SU-DHL-6 (cell line): ENCODE data around the gene PSME3IP1.
"Not testable (repeated sequence)": the region's sequence is repeated elsewhere in the genome, so short reads cannot be mapped to it uniquely, and the experiment has no call there.

Experiments
- H2AFZ ChIP-seq: fragments of 200-600 bp; sonication (generic); 2 replicates; pipeline ENCODE4 v1.6.1; 2014; ENCODE audit warnings: low read depth, mild to moderate bottlenecking, moderate library complexity, mixed read lengths, antibody characterized with exemption, low read length; ENCODE audit not compliant: severe bottlenecking
- H3F3A ChIP-seq: fragments of 200-600 bp; shearing (Covaris generic); 2 replicates; pipeline ENCODE4 v1.6.0; 2016; ENCODE audit warnings: antibody characterized with exemption, mild to moderate bottlenecking; ENCODE audit not compliant: insufficient read depth
- H3K27ac ChIP-seq: fragments of 200-600 bp; sonication (generic); 2 replicates; pipeline ENCODE4 v1.5.1; 2016; ENCODE audit warnings: low read depth, mild to moderate bottlenecking, low read length, moderate library complexity, mixed read lengths
- H3K27me3 ChIP-seq: fragments of 200-600 bp; sonication (generic), shearing (Covaris generic); 2 replicates; pipeline ENCODE4 v1.6.0; 2014; ENCODE audit warnings: mild to moderate bottlenecking, low read length
- H3K36me3 ChIP-seq: fragments of 200-600 bp; sonication (generic); 2 replicates; pipeline ENCODE4 v1.6.1; 2014; ENCODE audit warnings: mild to moderate bottlenecking, low read length, mixed read lengths
- H3K4me2 ChIP-seq: fragments of 300-600, 200-600 bp; shearing (Covaris generic), sonication (generic); 2 replicates; pipeline ENCODE4 v1.6.0; 2014; ENCODE audit warnings: low read length, low read depth, mild to moderate bottlenecking; ENCODE audit not compliant: poor library complexity, severe bottlenecking
- H3K4me3 ChIP-seq: fragments of 200-600 bp; sonication (generic); 2 replicates; pipeline ENCODE4 v1.5.1; 2014; ENCODE audit warnings: antibody characterized with exemption, low read length, mild to moderate bottlenecking, mixed read lengths; ENCODE audit not compliant: insufficient read depth, poor library complexity, severe bottlenecking
- H3K79me2 ChIP-seq: fragments of 200-600 bp; sonication (generic); 2 replicates; pipeline ENCODE4 v1.6.1; 2014; ENCODE audit warnings: mild to moderate bottlenecking, low read length, moderate library complexity; ENCODE audit not compliant: insufficient read depth
- H3K9ac ChIP-seq: fragments of 200-600 bp; sonication (generic); 2 replicates; pipeline ENCODE4 v1.7.0; 2014; ENCODE audit warnings: mild to moderate bottlenecking, low read length
- H3K9me2 ChIP-seq: fragments of 200-600 bp; sonication (generic); replicated peaks from 2 replicates; pipeline ENCODE4 v1.6.1; 2014; ENCODE audit warnings: low read length; ENCODE audit not compliant: insufficient read depth
- H3K9me3 ChIP-seq: fragments of 200-600 bp; sonication (generic); 2 replicates; pipeline ENCODE4 v1.6.1; 2014; ENCODE audit warnings: low read length, mixed read lengths; ENCODE audit not compliant: insufficient read depth
- H4K20me1 ChIP-seq: fragments of 200-600 bp; sonication (generic); 2 replicates; pipeline ENCODE4 v1.6.1; 2014; ENCODE audit warnings: low read depth, mild to moderate bottlenecking, antibody characterized with exemption, low read length, moderate library complexity, mixed read lengths
- CTCF ChIP-seq: fragments of 200-600 bp; sonication (generic); IDR thresholded peaks from one replicate; pipeline ENCODE4 v1.5.1; 2017; ENCODE audit warnings: antibody characterized with exemption, mild to moderate bottlenecking, low read length, moderate library complexity; ENCODE audit not compliant: insufficient read depth, poor library complexity, severe bottlenecking
- EZH2phosphoT487 ChIP-seq: fragments of 200-600 bp; sonication (generic), shearing (Covaris generic); conservative IDR thresholded peaks from 2 replicates; pipeline ENCODE4 v1.6.1; 2018; ENCODE audit warnings: mild to moderate bottlenecking, antibody characterized with exemption, low read length, moderate library complexity, mixed read lengths

The PSME3IP1 gene

GRCh38 chr16:57202095-57202886 is 16.5 kb upstream of the PSME3IP1 start:
- Histone ChIP-seq H3K4me2 (no peak overlapping the region), H3K9ac (no peak overlapping the region)

GRCh38 chr16:57200926-57201325 is 15.1 kb upstream of the PSME3IP1 start:
- H2AFZ ChIP-seq, H3K9me2 ChIP-seq, H3F3A ChIP-seq, H3K27me3 ChIP-seq, H3K36me3 ChIP-seq, H3K4me2 ChIP-seq, H3K4me3 ChIP-seq, H3K9ac ChIP-seq, H3K79me2 ChIP-seq, H3K9me3 ChIP-seq, H3K27ac ChIP-seq, H4K20me1 ChIP-seq: not testable (repeated sequence)

More at GRCh38 chr16:57202095-57202886, 16.5 kb upstream of the PSME3IP1 start:
- Histone ChIP-seq H4K20me1 (no peaks in the 10 kb centered on the region; the same call in 1 of the 2 replicates), H3K27ac (no peak overlapping the region), H3F3A (no peaks in the 10 kb centered on the region), H3K27me3 (no peaks in the 10 kb centered on the region), H2AFZ (no peak overlapping the region), H3K4me3 (no peak overlapping the region), H3K9me2 (no peaks in the 10 kb centered on the region), H3K36me3 (peaks cover 9% of the 10 kb centered on the region; the same call in 1 of the 2 replicates), H3K79me2 (peaks cover under 1% of the 10 kb centered on the region; the same call in 1 of the 2 replicates), H3K9me3 (no peaks in the 10 kb centered on the region)
- TF ChIP-seq CTCF (no peak), EZH2phosphoT487 (no peak)

GRCh38 chr16:57200321-57200720 is 14.5 kb upstream of the PSME3IP1 start:
- not testable (repeated sequence) for H3K9me3 ChIP-seq, H3F3A ChIP-seq, H3K79me2 ChIP-seq, H3K9ac ChIP-seq, H3K4me2 ChIP-seq, H3K4me3 ChIP-seq, H3K36me3 ChIP-seq, H3K9me2 ChIP-seq, H3K27me3 ChIP-seq, H3K27ac ChIP-seq, H2AFZ ChIP-seq, H4K20me1 ChIP-seq

GRCh38 chr16:57196753-57197152 is 10.9 kb upstream of the PSME3IP1 start:
- Histone ChIP-seq H3K79me2 (peaks cover 35% of the 10 kb centered on the region), H3K36me3 (no peaks in the 10 kb centered on the region), H3K9ac (no peak overlapping the region), H3K9me2 (no peaks in the 10 kb centered on the region), H3K4me2 (no peak overlapping the region), H4K20me1 (peaks cover 4% of the 10 kb centered on the region; the same call in 1 of the 2 replicates), H2AFZ (no peak overlapping the region), H3K4me3 (no peak overlapping the region), H3K27me3 (no peaks in the 10 kb centered on the region), H3F3A (no peaks in the 10 kb centered on the region), H3K27ac (no peak overlapping the region), H3K9me3 (no peaks in the 10 kb centered on the region)
- no peak for TF ChIP-seq CTCF
